Measurements from ENCODE around the gene COIL. TPM values are rescaled to one million over a fixed set of nuclear protein-coding genes. Genes with fewer than 3 reads are reported as not detected.

COIL gene
- total and polyA plus RNA-seq, 9 of the 15 experiments (the other 6 are each of a cell fraction or from before 2014, with no cell fraction given), result 23.9 to 41.3 (median 28.7) TPM

GRCh38 chr17:57009737-57010445 lies 49.0 kb upstream of the COIL start (continued):
- TF ChIP-seq ELK1 (CRISPR knock-in tag; IDR thresholded peaks at IDR 0.05), result no peak
- TF ChIP-seq TFAP4 (CRISPR knock-in tag; IDR thresholded peaks at IDR 0.05; ENCODE audit: borderline replicate concordance), result no peak
- TF ChIP-seq XRCC4 (IDR thresholded peaks at IDR 0.05; ENCODE audit: extremely low read depth, insufficient read depth, insufficient read length), result no peak
- TF ChIP-seq IRF1 (CRISPR knock-in tag; IDR thresholded peaks at IDR 0.05; ENCODE audit: borderline replicate concordance), result no peak
- no peak for TF ChIP-seq TAF7 (tag; IDR thresholded peaks at IDR 0.05)
- TF ChIP-seq SMAD3 (CRISPR knock-in tag; conservative IDR thresholded peaks at IDR 0.05), result no peak
- no peak for TF ChIP-seq HSF4 (CRISPR knock-in tag; IDR thresholded peaks at IDR 0.05; ENCODE audit: borderline replicate concordance)
- no peak for TF ChIP-seq ZNF75A (CRISPR knock-in tag; IDR thresholded peaks at IDR 0.05)
- no peak for TF ChIP-seq ARID3B (CRISPR knock-in tag; IDR thresholded peaks at IDR 0.05; ENCODE audit: borderline replicate concordance)
- no peak for TF ChIP-seq HCFC1 (IDR thresholded peaks at IDR 0.05; ENCODE audit: low read depth, low read length)
- no peak for TF ChIP-seq STAG1 (CRISPR knock-in tag; IDR thresholded peaks at IDR 0.05; ENCODE audit: borderline replicate concordance)
- TF ChIP-seq PATZ1 (CRISPR knock-in tag; IDR thresholded peaks at IDR 0.05; ENCODE audit: borderline replicate concordance), result no peak
- TF ChIP-seq JUND (IDR thresholded peaks at IDR 0.05; ENCODE audit: borderline replicate concordance, low read depth, low read length), result 0 out of 2 replicates have a peak, but pooled peaks have one; percentile 14
- no peak for TF ChIP-seq JUND (tag; IDR thresholded peaks at IDR 0.05; ENCODE audit: borderline replicate concordance, low read depth, low read length)
- no peak for TF ChIP-seq HNRNPK (IDR thresholded peaks at IDR 0.05; ENCODE audit: low read depth, low read length, poor library complexity, severe bottlenecking)
- TF ChIP-seq HDGF (IDR thresholded peaks at IDR 0.05), result no peak
- TF ChIP-seq KDM5B (IDR thresholded peaks at IDR 0.05; ENCODE audit: insufficient replicate concordance, low read depth, low read length), result no peak
- peak; percentile 73 to 82; a peak in 3 of 4 replicates for TF ChIP-seq RCOR1 (IDR thresholded peaks at IDR 0.05; ENCODE audit: borderline replicate concordance in 1 of 2, low read depth in 2 of 2, low read length in 2 of 2)
- TF ChIP-seq ESRRB (CRISPR knock-in tag; IDR thresholded peaks at IDR 0.05; ENCODE audit: borderline replicate concordance), result no peak
